CD4-positive, alpha-beta memory T cell (primary cell): ENCODE measurements around the gene DHH. TPM values are rescaled to one million over a fixed set of nuclear protein-coding genes. Genes with fewer than 3 reads are reported as not detected.
A peak's percentile ranks its signal among the peaks of the same experiment; 100 is the strongest.

Source experiments
- CTCF ChIA-PET: fragments of 350-600 bp; sonication (Branson Sonifier 250); formaldehyde crosslinking; loops from one replicate; lab custom pipeline; 2021; ENCODE audit warnings: inconsistent platforms; ENCODE audit not compliant: partially characterized antibody; lab: Charles Lee
- POLR2A ChIA-PET: fragments of 350-600 bp; sonication (Branson Sonifier 250); formaldehyde crosslinking; loops from one replicate; lab custom pipeline; 2021; ENCODE audit not compliant: partially characterized antibody; lab: Charles Lee
- DNase-seq, 5 donors: peaks; one replicate each; pipeline versions ENCODE4 v3.0.0 to v3.0.0-alpha.2; 2020 to 2022; ENCODE audit warnings: mixed read lengths in 1 of 5
- H3K27ac ChIP-seq: one replicate; pipeline ENCODE4 v1.7.0; 2013; ENCODE audit warnings: low read depth, low read length
- H3K27me3 ChIP-seq: 2 replicates; pipeline ENCODE4 v1.7.0; 2013; ENCODE audit warnings: mild to moderate bottlenecking, low read length, moderate library complexity; ENCODE audit not compliant: insufficient read depth
- H3K36me3 ChIP-seq: 2 replicates; pipeline ENCODE4 v1.7.0; 2013; ENCODE audit warnings: mild to moderate bottlenecking, low read length, moderate library complexity; ENCODE audit not compliant: insufficient read depth
- H3K4me1 ChIP-seq: 2 replicates; pipeline ENCODE4 v1.7.0; 2013; ENCODE audit warnings: mild to moderate bottlenecking, low read length, moderate library complexity; ENCODE audit not compliant: insufficient read depth
- H3K4me3 ChIP-seq, 2 donors: one replicate each; pipeline ENCODE4 v1.7.0; 2013; ENCODE audit warnings: low read length in 2 of 2, mild to moderate bottlenecking in 1 of 2
- H3K9me3 ChIP-seq, 2 donors: one replicate each; pipeline ENCODE4 v1.7.0; 2013; ENCODE audit warnings: low read length in 2 of 2, control low read depth in 1 of 2; ENCODE audit not compliant: control insufficient read depth in 1 of 2
- H3K27ac Mint-ChIP-seq, 7 donors: one replicate each; pipeline ENCODE4 v1.8.0; 2020 to 2021; ENCODE audit warnings: mixed read lengths in 7 of 7, mild to moderate bottlenecking in 6 of 7, inconsistent platforms in 3 of 7, moderate library complexity in 3 of 7
- H3K27me3 Mint-ChIP-seq, 2 donors: one replicate each; pipeline ENCODE4 v1.8.0; 2020 to 2021; ENCODE audit warnings: mixed read lengths in 2 of 2
- H3K36me3 Mint-ChIP-seq, 2 donors: one replicate each; pipeline ENCODE4 v1.8.0; 2020 to 2021; ENCODE audit warnings: mixed read lengths in 2 of 2, inconsistent platforms in 1 of 2, mild to moderate bottlenecking in 1 of 2
- H3K4me1 Mint-ChIP-seq, 4 donors: one replicate each; pipeline ENCODE4 v1.8.0; 2020 to 2021; ENCODE audit warnings: mixed read lengths in 4 of 4, mild to moderate bottlenecking in 1 of 4
- H3K4me3 Mint-ChIP-seq, 8 donors: one replicate each; pipeline ENCODE4 v1.8.0; 2020 to 2021; ENCODE audit warnings: mixed read lengths in 8 of 8, mild to moderate bottlenecking in 7 of 8, moderate library complexity in 6 of 8, inconsistent platforms in 3 of 8
- H3K9me3 Mint-ChIP-seq, 8 donors: one replicate each; pipeline ENCODE4 v1.8.0; 2020 to 2021; ENCODE audit warnings: mixed read lengths in 8 of 8, mild to moderate bottlenecking in 5 of 8, inconsistent platforms in 3 of 8, moderate library complexity in 1 of 8
- intact Hi-C: fragments of 100-400 bp; cut with micrococcal nuclease; formaldehyde crosslinking; loops from one replicate; pipeline ENCODE4 v1.15.1; 2023
- polyA plus RNA-seq, 2 donors: library from polyadenylated mRNA; unstranded; fragments of 300-500 nt; fragmentation: Illumina TruSeq; gene quantifications; one replicate each; pipeline ENCODE4 v1.2.3, GENCODE V29; 2021
- total RNA-seq, 2 experiments: library from RNA; stranded (reverse); gene quantifications; one replicate each; pipeline ENCODE4 v1.2.3, GENCODE V29; 2021

The DHH gene
- total and polyA plus RNA-seq, 4 experiments from 2014 or later = 0.35 to 0.44 TPM; not detected in 2

DNA sequence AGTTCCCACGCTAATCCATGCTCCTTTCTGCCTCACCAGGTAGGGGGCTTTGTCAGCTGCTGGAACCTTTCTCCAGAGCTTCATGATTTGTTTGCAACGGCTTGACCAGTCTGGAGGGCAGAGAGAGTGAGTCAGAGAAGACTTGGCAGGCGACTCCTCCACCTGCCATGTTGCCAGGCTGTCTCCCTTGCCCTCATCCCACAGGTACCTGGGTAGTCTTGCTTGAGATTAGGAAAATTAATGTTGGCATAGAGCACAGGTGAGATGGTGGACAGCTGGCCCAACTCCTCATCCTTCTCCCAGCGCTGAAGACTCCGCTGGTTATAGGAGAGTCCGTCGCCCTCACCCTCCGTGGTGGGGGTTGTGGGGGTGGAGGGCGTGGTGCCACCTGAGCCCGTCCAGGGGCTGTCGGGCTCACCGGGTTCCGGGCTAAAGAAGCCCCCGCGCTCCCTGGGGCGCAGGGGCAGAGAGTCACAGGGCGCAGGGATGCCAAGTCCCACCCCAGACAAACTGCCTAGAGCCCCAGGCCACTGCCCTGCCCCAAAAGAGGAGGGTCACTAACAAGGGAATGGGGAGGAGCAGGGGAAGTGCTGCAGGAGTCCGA lies 52.6 kb downstream of the DHH start:
- no peaks in the 10 kb centered on the region for H3K27me3 Mint-ChIP-seq

DNA sequence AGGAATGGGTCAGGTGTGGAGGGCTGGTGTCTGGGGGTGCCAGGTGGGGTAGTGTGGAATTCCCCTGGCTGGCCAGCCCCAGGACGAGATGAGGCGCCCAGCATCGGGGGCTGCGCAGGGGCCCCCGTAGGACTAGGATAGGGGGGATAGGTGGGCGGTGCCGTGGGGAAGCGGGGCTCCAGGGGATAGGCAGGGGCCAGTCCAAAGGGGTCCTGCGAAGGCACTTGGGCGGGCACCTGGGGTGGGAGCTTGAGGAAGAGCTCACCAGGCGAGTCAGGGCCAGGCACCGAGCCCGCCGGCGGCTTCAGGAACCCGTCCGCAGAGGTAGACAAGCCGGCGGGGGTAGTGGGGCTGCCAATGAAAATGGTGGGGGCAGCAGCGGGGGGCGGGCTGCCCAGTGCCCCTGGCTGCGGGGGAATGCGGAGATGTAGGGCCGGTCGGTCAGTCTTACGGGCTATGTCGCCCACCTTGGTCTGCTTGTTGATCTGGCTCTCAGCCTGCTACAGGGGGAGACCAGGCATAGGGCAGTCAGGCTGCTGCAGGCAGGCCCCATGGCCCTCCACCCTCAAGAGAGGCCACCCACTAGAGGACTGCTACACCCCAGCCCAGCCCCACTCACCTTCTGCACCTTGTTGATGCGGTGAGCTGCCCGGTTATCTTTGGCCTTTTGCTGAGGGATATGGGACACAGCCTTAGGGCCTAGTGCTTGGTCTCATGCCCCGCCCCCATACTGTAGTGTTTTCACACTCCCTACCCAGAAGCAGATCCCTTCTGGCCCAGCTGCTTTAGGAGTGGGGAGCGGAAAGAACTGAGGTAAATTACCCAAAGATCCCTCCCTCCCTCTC lies 53.3 kb downstream of the DHH start:
- H3K36me3 ChIP-seq = peaks cover 89% of the 10 kb centered on the region
- ChIA-PET CTCF (interaction anchor here (0.7 to 1.2 kb wide), 3 partner anchors 22 to 51 kb away, joined by 3 to 5 read pairs (median 4); no protein-coding TSS in a partner anchor), POLR2A (no interaction called here)
- H3K27me3 ChIP-seq = no peaks in the 10 kb centered on the region
- peaks cover 31 to 81% of the 10 kb centered on the region in 2 donors for H3K36me3 Mint-ChIP-seq
- no peak overlapping the region for H3K27ac ChIP-seq
- H3K9me3 Mint-ChIP-seq = no peaks in the 10 kb centered on the region
- H3K4me3 ChIP-seq = no peak overlapping the region
- peak overlapping the region in 3 of 7 donors; percentile 13 to 48 (median 47) for H3K27ac Mint-ChIP-seq
- H3K4me3 Mint-ChIP-seq = no peak overlapping the region
- peaks cover 3 to 10% (median 5%) of the 10 kb centered on the region in 4 donors for H3K4me1 Mint-ChIP-seq
- intact Hi-C loops = no loop called here
- H3K9me3 ChIP-seq = no peaks in the 10 kb centered on the region
- H3K4me1 ChIP-seq = no peaks in the 10 kb centered on the region
- DNase-seq = no peak
- H3K27me3 Mint-ChIP-seq = no peaks in the 10 kb centered on the region

More for the DNA sequence above, 52.6 kb downstream of the DHH start:
- Mint-ChIP-seq H3K36me3 (peaks cover 36 to 83% of the 10 kb centered on the region in 2 donors), H3K27ac (peak overlapping the region in 1 of 7 donors; percentile 76), H3K4me3 (no peak overlapping the region), H3K4me1 (peaks cover 3 to 10% (median 4%) of the 10 kb centered on the region in 4 donors), H3K9me3 (no peaks in the 10 kb centered on the region)
- H3K4me1 ChIP-seq = no peaks in the 10 kb centered on the region
- no peak overlapping the region for H3K4me3 ChIP-seq
- DNase-seq = no peak
- H3K36me3 ChIP-seq = peaks cover 87% of the 10 kb centered on the region
- intact Hi-C loops = no loop called here
- CTCF ChIA-PET = interaction anchor here (0.7 to 0.8 kb wide), 2 partner anchors 45 to 50 kb away, joined by 3 to 4 read pairs; no protein-coding TSS in a partner anchor
- no peak overlapping the region for H3K27ac ChIP-seq
- no peaks in the 10 kb centered on the region for H3K9me3 ChIP-seq
- H3K27me3 ChIP-seq = no peaks in the 10 kb centered on the region
- POLR2A ChIA-PET = interaction anchor here (1.4 kb wide), 1 partner anchor 22 kb away, joined by 3 read pairs; no protein-coding TSS in a partner anchor

DNA sequence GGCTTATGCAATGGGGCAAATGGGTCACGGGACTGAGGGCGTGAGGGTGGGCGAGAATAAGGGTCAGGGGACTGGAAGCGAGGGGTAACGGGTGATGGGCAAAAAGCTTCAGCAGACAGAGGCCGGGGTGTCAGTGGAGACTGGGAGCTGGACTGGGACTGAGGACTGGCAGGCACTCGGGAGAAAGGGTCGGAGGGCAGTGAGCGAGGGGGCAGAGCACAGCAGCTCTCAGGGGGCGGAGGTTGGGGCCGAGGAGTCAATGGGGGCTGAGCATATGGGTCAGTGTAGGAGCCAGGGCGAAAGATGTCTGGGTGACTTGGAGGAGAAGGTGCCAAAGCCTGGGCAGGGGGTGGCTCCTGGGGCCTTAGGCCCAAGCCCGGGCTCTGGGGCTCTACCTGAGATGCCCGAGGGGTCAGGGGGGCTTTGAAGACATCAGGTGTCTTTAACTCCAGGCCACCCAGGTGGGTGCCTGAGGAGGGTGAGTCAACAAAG lies 54.2 kb downstream of the DHH start:
- peaks cover 82% of the 10 kb centered on the region for H3K36me3 ChIP-seq
- peaks cover 0 to 10% (median 7%) of the 10 kb centered on the region in 4 donors for H3K4me1 Mint-ChIP-seq
- no peaks in the 10 kb centered on the region for H3K27me3 ChIP-seq
- no peak for DNase-seq
- H3K27ac ChIP-seq = no peak overlapping the region
- peaks cover 29 to 80% of the 10 kb centered on the region in 2 donors for H3K36me3 Mint-ChIP-seq
- no peaks in the 10 kb centered on the region for H3K4me1 ChIP-seq
- no peaks in the 10 kb centered on the region for H3K27me3 Mint-ChIP-seq
- no peak overlapping the region for H3K4me3 ChIP-seq
- H3K9me3 Mint-ChIP-seq = no peaks in the 10 kb centered on the region
- H3K27ac Mint-ChIP-seq = peak overlapping the region in 1 of 7 donors; percentile 41
- intact Hi-C loops = no loop called here
- ChIA-PET CTCF (interaction anchor here (1.2 kb wide), 1 partner anchor 21 kb away, joined by 5 read pairs; no protein-coding TSS in a partner anchor), POLR2A (interaction anchor here (0.6 to 2.5 kb wide), 2 partner anchors 10 to 54 kb away, joined by 3 to 6 read pairs; no protein-coding TSS in a partner anchor)
- H3K9me3 ChIP-seq = no peaks in the 10 kb centered on the region
- H3K4me3 Mint-ChIP-seq = no peak overlapping the region

DNA sequence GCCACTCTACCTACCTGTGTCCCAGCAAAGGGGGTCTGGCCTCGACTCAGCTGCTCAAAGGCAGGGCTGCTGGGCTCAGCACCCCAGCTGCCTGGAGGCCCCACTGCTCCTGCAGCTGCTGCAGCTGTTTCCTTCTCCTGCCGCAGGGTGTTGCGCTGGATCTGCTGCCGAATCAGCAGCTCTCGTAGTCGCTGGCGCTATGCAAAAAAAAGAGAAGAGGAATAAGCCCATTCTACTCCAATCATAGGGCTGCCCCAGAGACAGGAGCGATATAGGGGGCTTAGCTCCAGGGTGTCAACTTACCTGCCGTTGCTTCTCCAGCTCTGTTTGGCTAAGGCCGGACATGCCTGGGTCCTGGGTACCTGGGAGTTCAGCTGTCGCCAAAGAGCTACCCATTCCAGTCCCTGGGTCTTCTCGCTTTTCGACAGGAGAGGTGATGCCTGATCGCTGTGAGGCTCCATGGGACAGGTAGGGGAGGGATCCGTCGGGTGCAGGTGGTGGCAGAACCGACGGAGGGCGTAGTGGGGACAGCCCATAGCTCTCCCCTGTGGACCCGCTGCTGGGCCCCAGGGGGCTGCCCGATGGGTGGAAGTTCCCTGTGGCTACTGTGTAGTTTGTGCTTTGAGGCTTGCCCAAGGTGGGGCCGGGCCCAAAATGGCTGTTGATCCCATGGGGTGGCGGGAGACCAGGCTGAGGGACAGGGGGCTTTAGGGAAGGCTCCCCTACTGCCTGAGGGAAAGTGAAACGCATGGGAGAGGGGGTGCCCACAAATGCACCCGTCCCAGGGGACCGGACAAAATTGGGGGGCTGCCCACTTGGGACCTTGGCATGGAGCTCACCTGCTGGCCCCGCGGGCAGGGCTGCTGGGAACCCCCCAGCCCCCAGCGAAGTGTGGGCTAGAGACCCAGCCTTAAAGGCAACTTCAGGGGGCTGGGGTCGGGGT lies 54.9 kb downstream of the DHH start:
- H3K27me3 ChIP-seq = no peaks in the 10 kb centered on the region
- no peak overlapping the region for H3K4me3 ChIP-seq
- peaks cover 28 to 81% of the 10 kb centered on the region in 2 donors for H3K36me3 Mint-ChIP-seq
- no peak for DNase-seq
- H3K4me1 Mint-ChIP-seq = peaks cover 0 to 9% (median 7%) of the 10 kb centered on the region in 4 donors
- H3K27me3 Mint-ChIP-seq = no peaks in the 10 kb centered on the region
- no peaks in the 10 kb centered on the region for H3K9me3 ChIP-seq
- intact Hi-C loops = no loop called here
- H3K27ac ChIP-seq = no peak overlapping the region
- ChIA-PET CTCF (interaction anchor here (0.6 to 2.7 kb wide), 4 partner anchors 9 to 181 kb away, joined by 3 to 10 read pairs (median 4); no protein-coding TSS in a partner anchor), POLR2A (interaction anchor here (2.5 kb wide), 1 partner anchor 10 kb away, joined by 6 read pairs; no protein-coding TSS in a partner anchor)
- H3K36me3 ChIP-seq = peaks cover 79% of the 10 kb centered on the region
- H3K4me1 ChIP-seq = no peaks in the 10 kb centered on the region
- no peaks in the 10 kb centered on the region for H3K9me3 Mint-ChIP-seq
- H3K4me3 Mint-ChIP-seq = no peak overlapping the region
- H3K27ac Mint-ChIP-seq = peak overlapping the region in 3 of 7 donors; percentile 22 to 56 (median 41)

DNA sequence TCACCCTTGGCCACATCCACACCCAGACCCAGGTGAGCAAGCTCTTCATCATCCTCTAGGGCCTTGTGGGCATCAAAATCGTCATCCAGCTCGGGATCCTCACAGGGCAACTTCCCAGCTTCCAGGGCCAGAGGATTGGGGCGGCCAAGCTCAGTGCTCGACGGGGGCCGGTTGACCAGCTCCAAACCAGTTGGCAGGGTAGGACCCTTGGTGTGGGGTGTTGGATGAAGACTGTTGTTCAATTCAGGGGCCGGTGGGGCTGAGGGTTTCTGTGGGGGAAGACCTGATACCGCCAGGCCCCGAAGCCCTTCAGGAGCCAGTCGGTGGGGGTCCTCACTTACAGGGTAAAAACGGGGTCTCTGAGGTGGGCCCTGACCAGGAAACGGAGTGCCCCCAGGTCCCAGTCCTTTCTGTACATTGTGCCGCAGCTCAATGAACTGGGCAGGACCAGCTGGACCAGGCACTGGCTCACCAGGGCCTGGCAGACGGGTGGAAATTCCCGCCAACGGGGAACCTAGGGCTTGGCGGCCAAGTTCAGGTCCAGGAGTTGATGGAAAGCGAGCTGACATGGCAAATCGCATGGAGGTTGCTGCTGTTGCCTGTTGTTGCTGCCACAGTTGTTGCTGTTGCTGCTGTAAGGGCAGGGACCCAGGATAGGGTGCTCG lies 56.2 kb downstream of the DHH start:
- H3K4me3 Mint-ChIP-seq = no peak overlapping the region
- Histone ChIP-seq H3K4me3 (no peak overlapping the region), H3K4me1 (no peaks in the 10 kb centered on the region), H3K27me3 (no peaks in the 10 kb centered on the region), H3K27ac (no peak overlapping the region), H3K36me3 (peaks cover 78% of the 10 kb centered on the region), H3K9me3 (no peaks in the 10 kb centered on the region)
- no peak for DNase-seq
- intact Hi-C loops = no loop called here
- H3K9me3 Mint-ChIP-seq = no peaks in the 10 kb centered on the region
- H3K36me3 Mint-ChIP-seq = peaks cover 17 to 79% of the 10 kb centered on the region in 2 donors
- CTCF ChIA-PET = interaction anchor here (0.6 to 2.7 kb wide), 4 partner anchors 10 to 179 kb away, joined by 3 to 10 read pairs (median 3); no protein-coding TSS in a partner anchor
- no peaks in the 10 kb centered on the region for H3K27me3 Mint-ChIP-seq
- POLR2A ChIA-PET = interaction anchor here (2.5 kb wide), 1 partner anchor 8 kb away, joined by 6 read pairs; no protein-coding TSS in a partner anchor
- peaks cover 0 to 6% (median 0%) of the 10 kb centered on the region in 4 donors for H3K4me1 Mint-ChIP-seq
- peak overlapping the region in 3 of 7 donors; percentile 25 to 76 (median 54) for H3K27ac Mint-ChIP-seq

DNA sequence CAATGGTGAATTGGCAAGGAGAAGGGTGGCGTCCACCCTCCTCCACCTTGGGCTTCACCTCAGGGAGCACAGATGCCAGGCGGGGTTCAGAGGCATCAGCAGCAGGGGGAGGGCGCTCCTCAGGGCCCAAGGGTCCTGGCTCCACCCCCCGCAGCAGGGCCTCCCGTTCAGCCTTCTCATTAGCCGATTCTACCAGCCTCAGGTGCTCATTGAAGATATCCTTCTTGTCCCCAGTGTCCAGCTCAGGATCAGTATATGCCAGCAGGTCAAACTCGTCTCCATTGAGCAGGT lies 56.7 kb downstream of the DHH start:
- H3K4me3 Mint-ChIP-seq = no peak overlapping the region
- no peak for DNase-seq

More for the DNA sequence above, 56.7 kb downstream of the DHH start:
- H3K4me1 Mint-ChIP-seq = peaks cover 0 to 6% (median 0%) of the 10 kb centered on the region in 4 donors
- peaks cover 78% of the 10 kb centered on the region for H3K36me3 ChIP-seq
- H3K27ac Mint-ChIP-seq = peak overlapping the region in 2 of 7 donors; percentile 25 to 76
- H3K4me1 ChIP-seq = no peaks in the 10 kb centered on the region
- intact Hi-C loops = no loop called here
- H3K27me3 Mint-ChIP-seq = no peaks in the 10 kb centered on the region
- H3K9me3 ChIP-seq = no peaks in the 10 kb centered on the region
- no peak overlapping the region for H3K4me3 ChIP-seq
- peaks cover 18 to 77% of the 10 kb centered on the region in 2 donors for H3K36me3 Mint-ChIP-seq
- POLR2A ChIA-PET = interaction anchor here (1.3 to 2.5 kb wide), 2 partner anchors 8 to 22 kb away, joined by 4 to 6 read pairs; partner anchors contain the start of gene KMT2D
- CTCF ChIA-PET = interaction anchor here (0.8 to 2.7 kb wide), 3 partner anchors 11 to 62 kb away, joined by 3 to 10 read pairs (median 3); no protein-coding TSS in a partner anchor
- H3K9me3 Mint-ChIP-seq = no peaks in the 10 kb centered on the region
- H3K27me3 ChIP-seq = no peaks in the 10 kb centered on the region
- no peak overlapping the region for H3K27ac ChIP-seq
